Adrenal gland (tissue), 12 donors: ENCODE measurements around the gene IGFBP4. TPM values are rescaled to one million over a fixed set of nuclear protein-coding genes. Genes with fewer than 3 reads are reported as not detected.

Source experiments
- DNase-seq, 7 donors: peaks; one replicate each; pipeline ENCODE4 v3.0.0-alpha.2; 2019 to 2020
- H3K27ac ChIP-seq, 5 donors: fragments of 200-600 bp; sonication (generic) in 4 of 5; 1 replicate in 3 of 5; 2 replicates in 2 of 5; pipeline versions ENCODE4 v1.5.1 to v1.8.0; 2016 to 2020; ENCODE audit warnings: mild to moderate bottlenecking in 1 of 5
- H3K27me3 ChIP-seq: fragments of 200-600 bp; 2 replicates; pipeline ENCODE4 v1.8.0; 2021
- H3K36me3 ChIP-seq, 2 donors: fragments of 200-600 bp; replicated peaks in 1 of 2; 1 replicate in 1 of 2; 2 replicates in 1 of 2; pipeline versions ENCODE4 v1.5.1 to v1.8.0; 2018 to 2022
- H3K4me1 ChIP-seq, 2 donors: fragments of 200-600 bp; replicated peaks in 1 of 2; 1 replicate in 1 of 2; 2 replicates in 1 of 2; pipeline versions ENCODE4 v1.5.1 to v1.8.0; 2018 to 2021
- H3K4me3 ChIP-seq, 4 donors: fragments of 200-600 bp; sonication (generic) in 3 of 4; one replicate each; pipeline ENCODE4 v1.5.1; 2016 to 2018
- H3K9me3 ChIP-seq, 3 donors: fragments of 200-600 bp; sonication (generic) in 1 of 3; replicated peaks in 1 of 3; 1 replicate in 2 of 3; 2 replicates in 1 of 3; pipeline versions ENCODE4 v1.5.1 to v1.8.0; 2016 to 2021
- CTCF ChIP-seq, 6 experiments: fragments of 450-650 bp in 4 of 6; fragments of 200-600 bp in 2 of 6; sonication (generic) in 1 of 6; IDR thresholded peaks; 1 replicate in 5 of 6; 2 replicates in 1 of 6; pipeline versions ENCODE4 v1.5.1 to v1.8.0; 2016 to 2021; ENCODE audit warnings: antibody characterized with exemption in 6 of 6, mild to moderate bottlenecking in 2 of 6, moderate library complexity in 1 of 6
- POLR2A ChIP-seq, 2 donors: fragments of 450-650 bp; IDR thresholded peaks; one replicate each; pipeline ENCODE4 v1.6.1; 2017; ENCODE audit warnings: antibody characterized with exemption in 2 of 2, mild to moderate bottlenecking in 2 of 2, moderate library complexity in 1 of 2
- WGBS, 4 donors: extraction: QIAGEN DNeasy Blood & Tissue Kit in 2 of 4; methylation state at CpG; one replicate each; pipeline versions ENCODE4 v1.1.5 to v1.1.7; 2013 to 2017; 5-methylcytosine and 5-hydroxymethylcytosine counted together
- intact Hi-C, 2 donors: fragments of 100-400 bp; cut with DNase I; formaldehyde crosslinking; loops; one replicate each; pipeline versions ENCODE4 v1.14.1 to v1.15.0; 2022 to 2023
- polyA plus RNA-seq, 3 donors: library from polyadenylated mRNA; stranded (reverse); fragments of 200-250 nt in 2 of 3; fragments of 350-450 nt in 1 of 3; fragmentation: Illumina TruSeq in 1 of 3; extraction: RNeasy Lipid Tissue Mini Kit (QIAGEN cat#74804) in 1 of 3; gene quantifications; one replicate each; pipeline ENCODE4 v1.2.3, GENCODE V29; 2013 to 2014
- total RNA-seq, 9 donors: library from RNA; depleted of rRNA in 4 of 9; stranded (reverse); fragments of >200 nt in 4 of 9; fragments of 120-200 nt in 1 of 9; fragmentation: NEBNext Ultra II Directional in 1 of 9; extraction: Animal tissue kit (Norgen Biotek cat#: 25700) in 1 of 9; gene quantifications; one replicate each; pipeline versions ENCODE4 v1.1.0 to v1.2.4, GENCODE V29; 2013 to 2023
- donor health status: healthy with polysubstance abuse.
- donor health status: Bipolar disorder and iron deficiency.
- donor health status: DM: yes; HTN: yes; CAD: no.
- donor health status: DM: no; HTN: no; CAD: no.
- donor health status: DM: no; HTN: no; CAD: no.
- donor health status: DM: yes; HTN: yes; CAD: no.

The IGFBP4 gene
- total and polyA plus RNA-seq, 12 donors = 21.4 to 458 (median 256) TPM

DNA sequence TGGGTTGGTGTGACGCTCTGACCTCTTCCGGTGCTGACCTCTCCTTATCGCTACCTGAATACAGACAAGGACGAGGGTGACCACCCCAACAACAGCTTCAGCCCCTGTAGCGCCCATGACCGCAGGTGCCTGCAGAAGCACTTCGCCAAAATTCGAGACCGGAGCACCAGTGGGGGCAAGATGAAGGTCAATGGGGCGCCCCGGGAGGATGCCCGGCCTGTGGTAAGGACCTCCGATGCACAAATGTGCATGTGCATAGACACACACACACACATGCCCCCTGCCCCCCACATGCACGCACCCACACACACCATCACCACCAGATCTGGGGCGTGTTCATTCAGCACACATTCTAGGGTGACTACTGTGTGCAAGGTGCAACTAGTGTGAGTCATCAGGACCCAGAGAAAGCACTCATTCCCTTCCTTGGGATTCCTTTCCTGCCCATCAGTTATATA is 9.7 kb downstream of the IGFBP4 start:
- peaks cover 20 to 58% of the 10 kb centered on the region in 2 donors for H3K4me1 ChIP-seq

DNA sequence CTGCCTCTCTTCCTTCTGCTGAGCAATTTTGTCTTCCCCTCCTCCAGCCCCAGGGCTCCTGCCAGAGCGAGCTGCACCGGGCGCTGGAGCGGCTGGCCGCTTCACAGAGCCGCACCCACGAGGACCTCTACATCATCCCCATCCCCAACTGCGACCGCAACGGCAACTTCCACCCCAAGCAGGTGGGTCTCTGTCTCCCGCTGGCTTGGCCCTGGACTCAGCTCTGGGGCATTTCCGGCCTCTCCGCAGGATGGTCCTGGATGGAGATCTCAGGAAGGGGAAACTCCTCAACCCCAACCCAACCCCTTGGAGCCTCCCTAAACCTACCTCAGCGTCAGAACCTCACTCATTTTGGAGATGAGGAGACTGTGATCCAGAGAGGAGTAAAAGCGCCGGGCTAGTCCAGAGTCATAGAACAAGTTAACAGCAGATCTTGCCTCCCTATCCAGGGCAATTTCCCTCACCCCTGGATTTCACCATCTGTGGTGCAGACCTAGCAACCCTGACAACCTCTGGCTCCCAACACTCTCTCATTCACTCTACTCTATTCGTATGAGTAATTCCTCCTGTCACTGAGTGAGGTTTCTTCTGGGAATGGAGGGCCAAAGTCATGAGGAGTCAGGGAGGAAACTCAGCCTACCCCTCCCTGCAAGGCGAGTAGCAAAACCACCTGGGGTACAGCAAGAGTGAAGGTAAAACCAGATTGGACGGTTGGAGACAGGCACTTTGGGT is 10.8 kb downstream of the IGFBP4 start:
- TF ChIP-seq CTCF (IDR thresholded peaks at IDR 0.05) (no peak), POLR2A (IDR thresholded peaks at IDR 0.05) (no peak)
- Histone ChIP-seq H3K27ac (peak overlapping the region in 1 of 5 donors; percentile 86), H3K27me3 (no peaks in the 10 kb centered on the region), H3K4me1 (peaks cover 20 to 54% of the 10 kb centered on the region in 2 donors), H3K9me3 (no peaks in the 10 kb centered on the region), H3K4me3 (no peak overlapping the region), H3K36me3 (peaks cover 0 to 62% of the 10 kb centered on the region in 2 donors)
- intact Hi-C loops = no loop called here
- WGBS, 4 donors = 87 to 93% (median 89%) methylated on average over 19 of the region's 19 CpGs
- no peak for DNase-seq

More for the DNA sequence above, 9.7 kb downstream of the IGFBP4 start:
- WGBS, 4 donors = 73 to 85% (median 79%) methylated on average over 10 to 15 of the region's 15 CpGs
- Histone ChIP-seq H3K27ac (peak overlapping the region in 2 of 5 donors; percentile 75 to 86), H3K9me3 (no peaks in the 10 kb centered on the region), H3K36me3 (peaks cover 0 to 59% of the 10 kb centered on the region in 2 donors), H3K27me3 (no peaks in the 10 kb centered on the region), H3K4me3 (no peak overlapping the region)
- intact Hi-C loops = no loop called here
- no peak for DNase-seq
- no peak for TF ChIP-seq POLR2A (IDR thresholded peaks at IDR 0.05)
- no peak for TF ChIP-seq CTCF (IDR thresholded peaks at IDR 0.05)

DNA sequence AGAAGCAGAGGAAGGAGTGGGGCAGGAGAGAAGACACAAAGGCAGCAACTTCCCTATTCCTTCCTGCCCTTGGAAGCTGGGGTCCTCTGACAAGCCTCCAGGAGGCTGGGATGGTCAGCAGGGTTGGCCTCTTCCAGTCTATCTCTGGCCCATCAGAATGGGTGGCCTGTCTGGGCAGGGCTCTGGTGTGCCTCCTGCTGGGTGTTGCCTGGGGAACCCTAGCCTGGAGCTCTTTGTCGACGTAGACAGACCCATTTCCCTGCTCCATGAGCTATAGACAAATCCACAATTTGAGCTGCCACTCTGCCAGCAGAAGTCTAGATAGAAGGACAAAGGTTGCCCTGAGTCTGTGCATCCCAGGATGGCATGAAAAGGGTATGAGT is 11.4 kb downstream of the IGFBP4 start:
- 77 to 93% (median 85%) methylated on average over 2 of the region's 2 CpGs for WGBS, 4 donors
- H3K27me3 ChIP-seq = no peaks in the 10 kb centered on the region
- intact Hi-C loops = no loop called here
- H3K9me3 ChIP-seq = no peaks in the 10 kb centered on the region
- TF ChIP-seq POLR2A (IDR thresholded peaks at IDR 0.05) (no peak), CTCF (IDR thresholded peaks at IDR 0.05) (no peak)
- DNase-seq = no peak
- H3K27ac ChIP-seq = peak overlapping the region in 1 of 5 donors; percentile 86
- peaks cover 20 to 51% of the 10 kb centered on the region in 2 donors for H3K4me1 ChIP-seq
- peaks cover 0 to 62% of the 10 kb centered on the region in 2 donors for H3K36me3 ChIP-seq
- no peak overlapping the region for H3K4me3 ChIP-seq

- Histone ChIP-seq H3K27me3 (no peaks in the 10 kb centered on the region), H3K4me3 (no peak overlapping the region), H3K4me1 (peaks cover 14 to 37% of the 10 kb centered on the region in 2 donors), H3K27ac (peak overlapping the region in 2 of 5 donors; percentile 30 to 67), H3K9me3 (no peaks in the 10 kb centered on the region), H3K36me3 (peaks cover 0 to 62% of the 10 kb centered on the region in 2 donors)
- TF ChIP-seq POLR2A (IDR thresholded peaks at IDR 0.05) (no peak), CTCF (IDR thresholded peaks at IDR 0.05) (no peak)
- WGBS, 4 donors = 75 to 80% (median 77%) methylated on average over 3 to 16 of the region's 16 CpGs
- intact Hi-C loops = no loop called here
- DNase-seq = peak in 1 of 7 donors; percentile 31
Observed at GRCh38 chr17:40456396-40456951, 13.2 kb downstream of the IGFBP4 start.
